ENCODE data around the gene GPATCH2L. TPM values are rescaled to one million over a fixed set of nuclear protein-coding genes. Genes with fewer than 3 reads are reported as not detected.
A peak's percentile ranks its signal among the peaks of the same experiment; 100 is the strongest.

Gene GPATCH2L
- total and polyA plus RNA-seq, 2 experiments from 2014 or later: 13.6 to 35.1 TPM

DNA sequence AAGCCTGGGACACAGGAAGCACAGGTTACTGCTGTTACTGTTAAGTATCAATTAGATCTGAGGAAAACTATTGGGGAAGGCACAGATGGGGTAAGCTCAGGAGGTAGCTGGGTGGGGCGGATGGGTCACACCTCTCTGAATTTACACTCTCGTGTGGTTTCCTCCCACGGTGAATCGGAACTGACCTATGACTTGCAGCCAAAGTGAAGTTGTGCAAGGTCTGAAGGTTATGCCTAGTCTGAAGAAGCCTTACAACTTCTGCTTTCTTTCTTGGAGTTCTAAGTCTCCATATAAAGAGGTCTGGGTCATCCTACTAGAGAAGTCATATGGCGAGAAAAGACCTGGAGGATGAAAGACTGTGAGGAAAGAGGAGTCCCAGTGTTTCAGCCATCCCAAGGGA, 25.6 kb upstream of the GPATCH2L start:
- in situ Hi-C loops (cut with MboI): no loop called here
- H3K9ac ChIP-seq: no peak overlapping the region
- no peaks in the 10 kb centered on the region for H3K9me3 ChIP-seq (ENCODE audit: low read depth)
- H3K27ac ChIP-seq: no peak overlapping the region
- H3K4me2 ChIP-seq (ENCODE audit: unreplicated experiment): no peak overlapping the region
- no peaks in the 10 kb centered on the region for H3K9me2 ChIP-seq (ENCODE audit: insufficient read depth)
- no peaks in the 10 kb centered on the region for H3K36me3 ChIP-seq (ENCODE audit: low read depth)
- H3K4me3 ChIP-seq: no peak overlapping the region
- no peaks in the 10 kb centered on the region for H3K4me1 ChIP-seq (ENCODE audit: insufficient read depth)
- H3F3A ChIP-seq (ENCODE audit: insufficient read depth): no peaks in the 10 kb centered on the region
- no peaks in the 10 kb centered on the region for H3K79me2 ChIP-seq (ENCODE audit: insufficient read depth)
- H3K27me3 ChIP-seq (replicated peaks; ENCODE audit: insufficient read depth): 0 out of 2 replicates have a peak, but pooled peaks cover 15% of the 10 kb centered on the region
- 41 to 52% methylated on average over 5 of the region's 5 CpGs for WGBS, 2 experiments (ENCODE audit: low coverage in 1 of 2, low lambda C conversion rate in 2 of 2, missing lambda C conversion rate in 2 of 2)
- H2AFZ ChIP-seq: no peak overlapping the region
- no peaks in the 10 kb centered on the region for H4K20me1 ChIP-seq (ENCODE audit: insufficient read depth)
- DNase-seq: no peak
- TF ChIP-seq EZH2 (IDR thresholded peaks at IDR 0.05; ENCODE audit: insufficient read depth, poor library complexity, severe bottlenecking) (no peak), EZH2phosphoT487 (IDR thresholded peaks at IDR 0.05; ENCODE audit: insufficient read depth, low read depth) (no peak)

DNA sequence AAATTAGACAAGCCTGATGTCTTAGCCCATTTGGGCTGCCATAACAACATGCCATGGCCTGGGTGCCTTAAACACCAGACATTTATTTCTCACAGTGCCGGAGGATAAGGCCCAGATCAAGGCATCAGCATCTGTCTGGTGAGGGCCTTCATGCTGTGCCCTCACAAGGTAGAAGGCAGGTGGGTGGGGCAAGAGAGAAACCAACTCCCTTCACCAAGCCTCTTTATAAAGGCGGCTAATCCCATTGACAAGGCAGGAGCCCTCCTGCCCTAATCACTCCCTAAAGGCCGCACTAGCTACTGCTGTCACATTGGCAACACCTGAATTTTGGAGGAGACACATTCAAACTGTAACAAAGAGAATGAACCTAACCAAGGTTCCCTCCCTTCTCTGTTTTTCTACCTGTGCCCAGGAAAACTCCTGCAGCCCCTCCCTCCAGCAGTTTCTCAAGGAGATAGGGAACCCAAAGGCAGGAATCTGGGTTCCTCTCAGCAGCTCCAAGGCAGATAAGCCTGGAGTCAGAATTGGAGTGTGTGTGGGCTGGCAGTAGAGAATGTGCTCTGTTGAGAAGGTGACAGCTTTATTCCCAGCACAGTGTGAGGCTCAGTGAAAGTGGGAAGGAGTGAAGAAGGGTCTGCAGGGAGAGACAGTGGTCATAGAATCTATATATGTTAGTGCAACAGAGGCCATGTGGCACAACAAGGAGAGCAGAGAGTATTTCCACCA, 21.7 kb upstream of the GPATCH2L start:
- Histone ChIP-seq H2AFZ (no peak overlapping the region), H3F3A (ENCODE audit: insufficient read depth) (no peaks in the 10 kb centered on the region), H3K4me1 (ENCODE audit: insufficient read depth) (no peaks in the 10 kb centered on the region), H3K4me3 (no peak overlapping the region), H3K4me2 (ENCODE audit: unreplicated experiment) (no peak overlapping the region), H3K9me3 (ENCODE audit: low read depth) (no peaks in the 10 kb centered on the region), H3K27ac (no peak overlapping the region), H3K27me3 (replicated peaks; ENCODE audit: insufficient read depth) (peaks cover 31% of the 10 kb centered on the region), H3K36me3 (ENCODE audit: low read depth) (no peaks in the 10 kb centered on the region), H3K79me2 (ENCODE audit: insufficient read depth) (no peaks in the 10 kb centered on the region), H3K9me2 (ENCODE audit: insufficient read depth) (no peaks in the 10 kb centered on the region), H4K20me1 (ENCODE audit: insufficient read depth) (no peaks in the 10 kb centered on the region), H3K9ac (no peak overlapping the region)
- in situ Hi-C loops (cut with MboI): no loop called here
- TF ChIP-seq EZH2 (IDR thresholded peaks at IDR 0.05; ENCODE audit: insufficient read depth, poor library complexity, severe bottlenecking) (no peak), EZH2phosphoT487 (IDR thresholded peaks at IDR 0.05; ENCODE audit: insufficient read depth, low read depth) (no peak)
- WGBS, 2 experiments (ENCODE audit: low coverage in 1 of 2, low lambda C conversion rate in 2 of 2, missing lambda C conversion rate in 2 of 2): 22 to 27% methylated on average over 3 of the region's 3 CpGs
- no peak for DNase-seq

DNA sequence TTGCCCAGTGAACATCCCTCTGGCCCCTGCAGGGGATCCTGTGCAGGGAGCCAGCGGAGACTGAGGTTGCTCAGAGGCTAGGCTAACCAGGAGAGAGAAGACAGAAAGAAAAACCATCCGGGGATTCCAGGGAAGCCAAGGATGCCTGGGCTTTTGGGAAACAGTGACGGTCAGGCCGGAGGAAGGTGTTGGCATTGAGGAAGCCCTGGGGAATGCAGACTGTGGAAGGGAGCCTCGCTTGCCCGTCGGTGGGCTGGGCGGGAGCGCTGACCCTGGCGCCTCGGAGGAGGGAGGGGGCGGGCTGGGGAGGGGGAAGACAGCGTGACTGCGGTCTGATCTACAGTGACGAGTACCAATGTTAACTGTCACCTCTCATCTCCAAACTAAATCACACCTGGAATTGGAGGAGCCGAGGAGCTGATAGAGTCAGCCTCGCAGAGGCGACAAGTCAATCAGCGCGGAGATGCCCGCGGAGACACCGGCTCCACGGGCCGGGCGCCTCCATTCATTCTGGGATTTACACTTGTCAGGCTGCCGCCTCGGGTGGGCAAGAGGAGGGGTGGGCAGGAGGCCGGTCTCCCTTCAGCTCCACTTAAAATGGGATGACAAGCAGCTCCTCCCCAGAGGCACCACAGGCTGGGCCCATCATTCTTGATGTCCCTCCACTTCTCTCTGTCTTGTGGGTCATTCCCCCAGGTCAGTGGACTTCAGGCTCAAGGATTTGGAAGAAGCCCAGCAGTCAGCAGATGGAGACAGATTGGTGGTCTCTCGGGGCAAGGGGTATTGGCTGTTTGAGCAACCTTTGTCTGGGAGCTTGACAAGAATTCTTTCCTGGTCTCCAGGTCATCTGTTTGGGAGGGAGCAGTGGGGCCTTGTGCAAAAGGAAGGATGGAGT, 20.4 kb upstream of the GPATCH2L start:
- no peaks in the 10 kb centered on the region for H3K9me3 ChIP-seq (ENCODE audit: low read depth)
- DNase-seq: no peak
- no peaks in the 10 kb centered on the region for H3K79me2 ChIP-seq (ENCODE audit: insufficient read depth)
- H3K9ac ChIP-seq: no peak overlapping the region
- H3K27ac ChIP-seq: no peak overlapping the region
- H3K4me3 ChIP-seq: no peak overlapping the region
- no peak for TF ChIP-seq EZH2 (IDR thresholded peaks at IDR 0.05; ENCODE audit: insufficient read depth, poor library complexity, severe bottlenecking)
- TF ChIP-seq EZH2phosphoT487 (IDR thresholded peaks at IDR 0.05; ENCODE audit: insufficient read depth, low read depth): no peak
- H3K27me3 ChIP-seq (replicated peaks; ENCODE audit: insufficient read depth): peaks cover 38% of the 10 kb centered on the region
- H3K4me1 ChIP-seq (ENCODE audit: insufficient read depth): no peaks in the 10 kb centered on the region
- no peaks in the 10 kb centered on the region for H3K9me2 ChIP-seq (ENCODE audit: insufficient read depth)
- in situ Hi-C loops (cut with MboI): no loop called here
- H3K36me3 ChIP-seq (ENCODE audit: low read depth): no peaks in the 10 kb centered on the region
- no peak overlapping the region for H2AFZ ChIP-seq
- H3K4me2 ChIP-seq (ENCODE audit: unreplicated experiment): no peak overlapping the region
- WGBS, 2 experiments (ENCODE audit: low coverage in 1 of 2, low lambda C conversion rate in 2 of 2, missing lambda C conversion rate in 2 of 2): 5 to 8% methylated on average over 20 to 30 of the region's 30 CpGs
- no peaks in the 10 kb centered on the region for H4K20me1 ChIP-seq (ENCODE audit: insufficient read depth)
- H3F3A ChIP-seq (ENCODE audit: insufficient read depth): no peaks in the 10 kb centered on the region

DNA sequence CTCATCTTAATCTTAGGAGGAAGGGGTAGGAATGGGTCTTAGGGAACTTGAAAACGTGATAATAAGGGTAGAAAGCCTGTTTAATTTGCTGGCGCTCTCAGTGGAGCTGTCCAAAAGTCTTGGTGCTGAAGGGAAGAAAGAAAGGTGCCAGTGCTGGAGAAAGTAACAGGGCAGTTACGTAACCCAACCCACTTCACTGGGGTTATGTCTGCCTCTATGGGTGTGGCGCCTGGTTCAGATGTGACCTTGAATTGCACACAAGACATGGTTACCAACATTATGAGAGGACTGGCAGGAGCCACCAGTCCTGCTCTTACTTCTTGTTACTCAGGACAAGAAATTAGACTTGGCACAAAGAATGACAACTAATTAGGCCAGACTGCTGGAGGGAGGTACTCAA, 18.6 kb upstream of the GPATCH2L start:
- H3K27ac ChIP-seq: no peak overlapping the region
- 15% methylated on average over 4 of the region's 4 CpGs for WGBS, 2 experiments (ENCODE audit: low coverage in 1 of 2, low lambda C conversion rate in 2 of 2, missing lambda C conversion rate in 2 of 2)
- peak; percentile 47 for DNase-seq
- no peaks in the 10 kb centered on the region for H3K36me3 ChIP-seq (ENCODE audit: low read depth)
- no peaks in the 10 kb centered on the region for H3K79me2 ChIP-seq (ENCODE audit: insufficient read depth)
- no peaks in the 10 kb centered on the region for H3K9me2 ChIP-seq (ENCODE audit: insufficient read depth)
- no peaks in the 10 kb centered on the region for H3K9me3 ChIP-seq (ENCODE audit: low read depth)
- peaks cover 55% of the 10 kb centered on the region for H3K27me3 ChIP-seq (replicated peaks; ENCODE audit: insufficient read depth)
- H3K4me1 ChIP-seq (ENCODE audit: insufficient read depth): no peaks in the 10 kb centered on the region
- H4K20me1 ChIP-seq (ENCODE audit: insufficient read depth): no peaks in the 10 kb centered on the region
- no peak overlapping the region for H3K4me3 ChIP-seq
- no peaks in the 10 kb centered on the region for H3F3A ChIP-seq (ENCODE audit: insufficient read depth)
- H3K4me2 ChIP-seq (ENCODE audit: unreplicated experiment): no peak overlapping the region
- no peak overlapping the region for H3K9ac ChIP-seq
- no peak for TF ChIP-seq EZH2phosphoT487 (IDR thresholded peaks at IDR 0.05; ENCODE audit: insufficient read depth, low read depth)
- H2AFZ ChIP-seq: no peak overlapping the region
- in situ Hi-C loops (cut with MboI): no loop called here

Measured in GM23248 (cell line).